Left ventricle myocardium inferior (tissue), 1 donor: ENCODE measurements around the gene ASIC2. TPM values are rescaled to one million over a fixed set of nuclear protein-coding genes. Genes with fewer than 3 reads are reported as not detected.

ENCODE experiments used
- DNase-seq: peaks from one replicate; pipeline ENCODE4 v3.0.0-alpha.2; 2020
- H3K27ac ChIP-seq: fragments of 200-600 bp; replicated peaks from 2 replicates; pipeline ENCODE4 v1.8.0; 2021
- H3K27me3 ChIP-seq: fragments of 200-600 bp; 2 replicates; pipeline ENCODE4 v1.8.0; 2021; ENCODE audit warnings: low read depth
- H3K36me3 ChIP-seq: fragments of 200-600 bp; 2 replicates; pipeline ENCODE4 v1.8.0; 2021
- H3K4me1 ChIP-seq: fragments of 200-600 bp; 2 replicates; pipeline ENCODE4 v1.8.0; 2021
- H3K4me3 ChIP-seq: fragments of 200-600 bp; 2 replicates; pipeline ENCODE4 v1.8.0; 2021; ENCODE audit warnings: mild to moderate bottlenecking, moderate library complexity
- H3K9me3 ChIP-seq: fragments of 200-600 bp; replicated peaks from 2 replicates; pipeline ENCODE4 v1.8.0; 2021
- intact Hi-C: fragments of 100-400 bp; cut with micrococcal nuclease; formaldehyde crosslinking; loops from one replicate; pipeline ENCODE4 v1.11.0; 2022
- total RNA-seq: library from RNA; stranded (reverse); fragmentation: NEBNext Ultra II Directional; extraction: Animal tissue kit (Norgen Biotek cat#: 25700); gene quantifications from one replicate; pipeline ENCODE4 v1.2.1, GENCODE V29; 2021
- TF ChIP-seq, protein P1 (sequence below): fragments of 200-600 bp; IDR thresholded peaks from 2 replicates; pipeline ENCODE4 v1.8.0; 2021; ENCODE audit warnings: antibody characterized with exemption, mild to moderate bottlenecking, borderline replicate concordance
- donor health status: DM: no; HTN: yes; CAD: no; lungs with severe emphysema.

ASIC2 gene
- total RNA-seq, 1 donor from 2014 or later: not detected

DNA sequence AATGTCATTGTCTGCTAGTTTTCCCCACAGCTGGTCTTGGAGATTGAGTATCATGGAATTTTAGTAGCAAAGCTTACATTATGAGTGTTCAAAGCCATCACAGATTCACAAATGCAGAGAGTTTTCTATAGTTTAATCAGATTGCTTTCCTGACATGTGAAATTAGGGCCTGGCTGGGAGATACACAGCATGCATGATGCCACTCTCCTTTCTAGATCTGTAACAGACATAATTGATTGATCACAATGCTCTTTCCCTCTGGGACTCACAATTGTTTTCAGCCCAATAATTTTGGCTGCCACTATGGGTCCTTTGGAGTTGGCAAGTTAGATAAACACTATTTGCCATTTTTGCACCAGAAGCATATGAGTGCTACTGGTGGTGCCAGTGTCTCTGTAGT lies 168.9 kb downstream of the ASIC2 start:
- H3K27ac ChIP-seq: no peak overlapping the region
- no peaks in the 10 kb centered on the region for H3K4me1 ChIP-seq
- no peaks in the 10 kb centered on the region for H3K9me3 ChIP-seq
- TF ChIP-seq, protein P1, sequence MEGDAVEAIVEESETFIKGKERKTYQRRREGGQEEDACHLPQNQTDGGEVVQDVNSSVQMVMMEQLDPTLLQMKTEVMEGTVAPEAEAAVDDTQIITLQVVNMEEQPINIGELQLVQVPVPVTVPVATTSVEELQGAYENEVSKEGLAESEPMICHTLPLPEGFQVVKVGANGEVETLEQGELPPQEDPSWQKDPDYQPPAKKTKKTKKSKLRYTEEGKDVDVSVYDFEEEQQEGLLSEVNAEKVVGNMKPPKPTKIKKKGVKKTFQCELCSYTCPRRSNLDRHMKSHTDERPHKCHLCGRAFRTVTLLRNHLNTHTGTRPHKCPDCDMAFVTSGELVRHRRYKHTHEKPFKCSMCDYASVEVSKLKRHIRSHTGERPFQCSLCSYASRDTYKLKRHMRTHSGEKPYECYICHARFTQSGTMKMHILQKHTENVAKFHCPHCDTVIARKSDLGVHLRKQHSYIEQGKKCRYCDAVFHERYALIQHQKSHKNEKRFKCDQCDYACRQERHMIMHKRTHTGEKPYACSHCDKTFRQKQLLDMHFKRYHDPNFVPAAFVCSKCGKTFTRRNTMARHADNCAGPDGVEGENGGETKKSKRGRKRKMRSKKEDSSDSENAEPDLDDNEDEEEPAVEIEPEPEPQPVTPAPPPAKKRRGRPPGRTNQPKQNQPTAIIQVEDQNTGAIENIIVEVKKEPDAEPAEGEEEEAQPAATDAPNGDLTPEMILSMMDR: no peak
- intact Hi-C loops: no loop called here
- DNase-seq: no peak
- no peak overlapping the region for H3K4me3 ChIP-seq
- H3K36me3 ChIP-seq: no peaks in the 10 kb centered on the region
- peaks cover 79% of the 10 kb centered on the region for H3K27me3 ChIP-seq

DNA sequence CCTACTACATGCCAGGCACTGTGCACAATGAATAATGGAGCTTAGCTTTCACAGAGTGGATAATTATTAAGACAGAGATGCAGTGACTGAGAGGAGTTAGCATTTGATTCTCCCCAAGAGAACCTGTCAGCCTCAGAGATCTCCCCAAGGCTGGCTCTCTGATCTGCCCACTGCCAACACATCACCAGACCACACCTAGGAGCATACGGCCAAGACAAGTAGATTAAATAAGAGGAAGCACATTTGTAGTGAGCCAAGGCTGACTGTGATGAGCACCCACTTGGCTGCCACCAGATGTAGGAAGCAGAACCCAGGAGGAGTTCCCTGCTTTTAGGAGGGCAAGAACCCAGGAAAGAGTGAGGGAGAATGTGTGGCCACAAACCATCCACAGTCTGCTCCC lies 171.3 kb downstream of the ASIC2 start:
- DNase-seq: no peak
- Histone ChIP-seq H3K4me3 (no peak overlapping the region), H3K27ac (no peak overlapping the region), H3K36me3 (no peaks in the 10 kb centered on the region), H3K9me3 (no peaks in the 10 kb centered on the region), H3K27me3 (peaks cover 85% of the 10 kb centered on the region), H3K4me1 (no peaks in the 10 kb centered on the region)
- TF ChIP-seq, protein P1: no peak
- intact Hi-C loops: no loop called here

DNA sequence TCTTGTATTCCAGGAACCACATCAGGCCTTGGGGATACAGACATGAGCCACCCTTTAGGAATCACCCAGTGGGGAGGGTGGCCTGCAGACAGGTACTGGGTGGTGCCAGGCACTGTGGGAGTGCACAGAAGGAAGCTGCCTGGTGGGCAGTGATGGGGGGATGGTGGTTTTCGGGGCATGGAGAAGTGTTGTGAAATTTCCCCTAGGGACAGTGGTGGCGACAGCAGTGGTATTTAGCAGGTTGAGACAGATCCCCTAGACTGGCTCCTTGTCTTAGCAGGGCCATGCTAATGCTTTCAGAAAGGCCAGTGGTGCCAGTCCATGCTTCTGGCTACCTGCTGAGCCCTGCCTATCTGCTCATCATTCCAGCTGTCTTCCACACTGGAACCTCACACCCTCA lies 171.8 kb downstream of the ASIC2 start:
- no peaks in the 10 kb centered on the region for H3K36me3 ChIP-seq
- TF ChIP-seq, protein P1: no peak
- H3K4me1 ChIP-seq: no peaks in the 10 kb centered on the region
- H3K9me3 ChIP-seq: no peaks in the 10 kb centered on the region
- H3K27me3 ChIP-seq: peaks cover 90% of the 10 kb centered on the region
- intact Hi-C loops: no loop called here
- DNase-seq: no peak
- H3K4me3 ChIP-seq: no peak overlapping the region
- H3K27ac ChIP-seq: no peak overlapping the region

DNA sequence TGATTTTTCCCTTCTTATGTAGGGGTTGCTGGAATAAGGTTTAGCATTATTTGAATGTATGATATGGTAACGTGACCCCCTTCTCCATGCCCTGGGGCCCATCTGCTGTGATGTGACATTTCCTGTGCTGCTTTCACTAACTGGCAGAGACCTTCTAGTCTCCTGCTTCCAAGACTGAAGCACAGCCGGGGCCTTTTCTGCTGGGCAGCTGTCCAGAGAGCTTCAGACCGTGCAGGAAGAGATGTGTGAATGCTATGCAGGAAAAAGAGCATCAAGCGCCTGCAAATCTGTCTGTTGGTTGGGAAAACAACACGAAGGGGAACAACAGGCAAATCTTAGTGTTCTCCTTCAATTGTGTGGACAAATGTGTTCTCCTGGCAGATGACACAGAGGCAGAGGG lies 173.0 kb downstream of the ASIC2 start:
- H3K9me3 ChIP-seq: no peaks in the 10 kb centered on the region
- intact Hi-C loops: no loop called here
- no peak overlapping the region for H3K27ac ChIP-seq
- no peaks in the 10 kb centered on the region for H3K36me3 ChIP-seq
- TF ChIP-seq, protein P1: no peak
- peaks cover 88% of the 10 kb centered on the region for H3K27me3 ChIP-seq
- H3K4me3 ChIP-seq: no peak overlapping the region
- no peaks in the 10 kb centered on the region for H3K4me1 ChIP-seq
- DNase-seq: no peak

DNA sequence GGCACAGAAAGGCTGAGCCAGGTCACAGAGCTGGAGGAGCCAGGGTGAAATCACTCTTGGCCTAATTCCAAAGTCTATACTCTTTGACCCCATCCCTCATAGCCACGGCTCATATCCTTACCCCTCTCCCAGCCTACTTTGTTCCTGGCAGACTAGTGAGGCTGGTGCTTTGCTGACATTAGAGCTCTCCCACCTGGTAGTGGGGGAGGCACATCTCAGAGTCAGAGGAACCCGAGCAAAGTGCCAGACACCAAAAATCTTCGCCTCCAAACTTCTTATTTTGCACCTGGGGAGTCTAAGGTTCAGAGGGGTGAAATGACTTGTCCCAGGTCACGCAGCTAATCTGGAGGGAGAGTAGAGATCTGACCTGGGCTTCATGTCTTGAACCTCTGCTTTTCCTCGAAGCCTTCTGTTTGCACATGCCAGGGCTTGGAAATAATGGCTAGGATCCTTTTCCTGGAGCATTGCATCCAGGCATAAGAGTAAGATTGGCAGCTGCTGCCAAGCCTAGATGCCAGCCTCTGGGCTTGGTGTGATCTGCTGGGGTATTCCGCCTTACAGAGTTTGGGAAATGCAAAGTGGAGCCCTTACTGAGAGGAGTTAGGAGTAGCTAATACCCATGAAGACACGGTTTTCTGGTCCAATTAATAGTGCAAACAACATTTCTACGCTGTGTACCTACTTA lies 174.6 kb downstream of the ASIC2 start:
- no peaks in the 10 kb centered on the region for H3K4me1 ChIP-seq
- no peak overlapping the region for H3K27ac ChIP-seq
- DNase-seq: no peak
- no peak overlapping the region for H3K4me3 ChIP-seq
- peaks cover 89% of the 10 kb centered on the region for H3K27me3 ChIP-seq
- no peaks in the 10 kb centered on the region for H3K36me3 ChIP-seq
- intact Hi-C loops: no loop called here
- no peaks in the 10 kb centered on the region for H3K9me3 ChIP-seq
- TF ChIP-seq, protein P1: no peak
